CD14-positive monocyte (primary cell): ENCODE data around the gene ENPEP. TPM values are rescaled to one million over a fixed set of nuclear protein-coding genes. Genes with fewer than 3 reads are reported as not detected.
"Not testable (repeated sequence)": the region's sequence is repeated elsewhere in the genome, so short reads cannot be mapped to it uniquely, and the experiment has no call there.

Experiments used
- DNase-seq, 3 donors: peaks; one replicate each; pipeline ENCODE4 v3.0.0-alpha.2; 2011 to 2022
- H2AFZ ChIP-seq: 2 replicates; pipeline ENCODE4 v1.6.0; 2012; ENCODE audit warnings: mild to moderate bottlenecking, low read depth, low read length, inconsistent platforms; ENCODE audit not compliant: insufficient read depth, poor library complexity, severe bottlenecking
- H3K27ac ChIP-seq, 2 donors: 1 replicate in 1 of 2; 2 replicates in 1 of 2; pipeline ENCODE4 v1.5.1; 2012 to 2013; ENCODE audit warnings: low read length in 2 of 2, control low read depth in 1 of 2, inconsistent platforms in 1 of 2, low read depth in 1 of 2, mild to moderate bottlenecking in 1 of 2
- H3K27me3 ChIP-seq, 2 donors: one replicate each; pipeline versions ENCODE4 v1.6.0 to v1.6.1; 2011 to 2013; ENCODE audit warnings: low read length in 2 of 2; ENCODE audit not compliant: control insufficient read depth in 2 of 2, insufficient read depth in 2 of 2
- H3K36me3 ChIP-seq, 2 donors: replicated peaks in 1 of 2; 1 replicate in 1 of 2; 2 replicates in 1 of 2; pipeline versions ENCODE4 v1.5.1 to v1.6.1; 2012 to 2013; ENCODE audit warnings: low read length in 2 of 2, control low read depth in 1 of 2, inconsistent platforms in 1 of 2, mild to moderate bottlenecking in 1 of 2; ENCODE audit not compliant: insufficient read depth in 2 of 2, control insufficient read depth in 1 of 2
- H3K4me1 ChIP-seq, 2 donors: 1 replicate in 1 of 2; 2 replicates in 1 of 2; pipeline versions ENCODE4 v1.5.1 to v1.6.1; 2012 to 2013; ENCODE audit warnings: low read length in 2 of 2, control low read depth in 1 of 2, inconsistent platforms in 1 of 2, mild to moderate bottlenecking in 1 of 2, moderate library complexity in 1 of 2; ENCODE audit not compliant: insufficient read depth in 2 of 2, control insufficient read depth in 1 of 2
- H3K4me2 ChIP-seq: replicated peaks from 2 replicates; pipeline ENCODE3; 2012; ENCODE audit warnings: low read length, moderate library complexity, mild to moderate bottlenecking; ENCODE audit not compliant: poor library complexity, severe bottlenecking; ENCODE audit errors: extremely low read depth
- H3K4me3 ChIP-seq, 3 experiments: fragments of 200-600 bp in 1 of 3; sonication (generic) in 1 of 3; replicated peaks in 1 of 3; 1 replicate in 2 of 3; 2 replicates in 1 of 3; pipeline ENCODE4 v1.5.1; 2011 to 2013; ENCODE audit warnings: low read length in 3 of 3, mild to moderate bottlenecking in 3 of 3, control low read depth in 2 of 3, low read depth in 2 of 3, inconsistent platforms in 1 of 3, moderate library complexity in 1 of 3
- H3K79me2 ChIP-seq: 2 replicates; pipeline ENCODE4 v1.6.0; 2012; ENCODE audit warnings: mild to moderate bottlenecking, control low read depth, inconsistent platforms, low read length, moderate library complexity; ENCODE audit not compliant: insufficient read depth
- H3K9ac ChIP-seq: 2 replicates; pipeline ENCODE4 v1.6.0; 2017; ENCODE audit warnings: low read length, mild to moderate bottlenecking; ENCODE audit not compliant: insufficient read depth, poor library complexity, severe bottlenecking
- H3K9me3 ChIP-seq, 2 donors: replicated peaks in 1 of 2; 1 replicate in 1 of 2; 2 replicates in 1 of 2; pipeline versions ENCODE4 v1.5.1 to v1.6.1; 2012 to 2013; ENCODE audit warnings: low read length in 2 of 2, control low read depth in 1 of 2; ENCODE audit not compliant: control insufficient read depth in 1 of 2, insufficient read depth in 1 of 2
- H4K20me1 ChIP-seq: 2 replicates; pipeline ENCODE4 v1.6.0; 2012; ENCODE audit warnings: mild to moderate bottlenecking, low read length, control low read depth, moderate library complexity; ENCODE audit not compliant: insufficient read depth
- H3K27ac Mint-ChIP-seq, 7 donors: one replicate each; pipeline ENCODE4 v1.8.0; 2020; ENCODE audit warnings: mild to moderate bottlenecking in 7 of 7, mixed read lengths in 7 of 7, moderate library complexity in 6 of 7, inconsistent platforms in 2 of 7
- H3K27me3 Mint-ChIP-seq, 3 donors: one replicate each; pipeline ENCODE4 v1.8.0; 2021 to 2022; ENCODE audit warnings: low read depth in 3 of 3, mild to moderate bottlenecking in 3 of 3, mixed read lengths in 3 of 3, moderate library complexity in 3 of 3, inconsistent platforms in 1 of 3
- H3K36me3 Mint-ChIP-seq, 2 donors: one replicate each; pipeline ENCODE4 v1.8.0; 2020; ENCODE audit warnings: mixed read lengths in 2 of 2, inconsistent platforms in 1 of 2, mild to moderate bottlenecking in 1 of 2
- H3K4me1 Mint-ChIP-seq: one replicate; pipeline ENCODE4 v1.8.0; 2020; ENCODE audit warnings: mild to moderate bottlenecking, mixed read lengths
- H3K4me3 Mint-ChIP-seq, 2 donors: one replicate each; pipeline ENCODE4 v1.8.0; 2020; ENCODE audit warnings: mild to moderate bottlenecking in 2 of 2, mixed read lengths in 2 of 2, moderate library complexity in 1 of 2
- H3K9me3 Mint-ChIP-seq, 7 donors: one replicate each; pipeline ENCODE4 v1.8.0; 2020 to 2022; ENCODE audit warnings: mixed read lengths in 7 of 7, mild to moderate bottlenecking in 6 of 7, moderate library complexity in 6 of 7, inconsistent platforms in 2 of 7
- CTCF ChIP-seq: fragments of 200-600 bp; IDR thresholded peaks from one replicate; pipeline ENCODE4 v1.8.0; 2022; ENCODE audit warnings: antibody characterized with exemption, mild to moderate bottlenecking
- WGBS: methylation state at CpG from one replicate; pipeline ENCODE4 v1.1.5; 2013; ENCODE audit warnings: missing lambda C conversion rate; ENCODE audit not compliant: insufficient coverage; 5-methylcytosine and 5-hydroxymethylcytosine counted together
- intact Hi-C, 2 donors: fragments of 100-400 bp; cut with micrococcal nuclease; formaldehyde crosslinking; loops; one replicate each; pipeline versions ENCODE4 v1.15.0 to v1.15.1; 2023
- polyA plus RNA-seq, 3 donors: library from polyadenylated mRNA; depleted of rRNA in 1 of 3; unstranded in 2 of 3; stranded (reverse) in 1 of 3; fragments of 300-500 nt in 2 of 3; fragments of >200 nt in 1 of 3; fragmentation: Illumina TruSeq in 2 of 3; gene quantifications; 1 replicate in 2 of 3; 2 replicates in 1 of 3; pipeline ENCODE4 v1.2.3, GENCODE V29; 2012 to 2021

Gene ENPEP
- polyA plus RNA-seq, 3 donors, result not detected

GRCh38 chr4:110485452-110485851 is 9.5 kb downstream of the ENPEP start:
- H3K4me1 Mint-ChIP-seq, result peaks cover 17% of the 10 kb centered on the region
- WGBS, result no CpG with 5 or more reads among the region's 1 CpG
- H3K9me3 Mint-ChIP-seq, result no peaks in the 10 kb centered on the region
- Histone ChIP-seq H2AFZ (no peak overlapping the region), H3K27me3 (peaks cover 3 to 13% of the 10 kb centered on the region in 2 donors), H3K9ac (no peak overlapping the region), H3K4me1 (peaks cover 11 to 20% of the 10 kb centered on the region in 2 donors), H3K27ac (no peak overlapping the region), H3K36me3 (no peaks in the 10 kb centered on the region), H3K79me2 (no peaks in the 10 kb centered on the region), H3K4me3 (no peak overlapping the region), H4K20me1 (no peaks in the 10 kb centered on the region), H3K4me2 (no peak overlapping the region), H3K9me3 (no peaks in the 10 kb centered on the region)
- H3K36me3 Mint-ChIP-seq, result no peaks in the 10 kb centered on the region
- H3K27ac Mint-ChIP-seq, result peak overlapping the region in 1 of 7 donors; percentile 73
- TF ChIP-seq CTCF, result no peak
- H3K4me3 Mint-ChIP-seq, result no peak overlapping the region
- H3K27me3 Mint-ChIP-seq, result peaks cover 9 to 18% (median 10%) of the 10 kb centered on the region in 3 donors
- DNase-seq, result no peak
- intact Hi-C loops, result no loop called here

GRCh38 chr4:110486256-110486655 is 10.3 kb downstream of the ENPEP start:
- H3K27ac Mint-ChIP-seq, result peak overlapping the region in 1 of 7 donors; percentile 9
- Histone ChIP-seq H3K4me2 (no peak overlapping the region), H3K79me2 (no peaks in the 10 kb centered on the region), H3K36me3 (no peaks in the 10 kb centered on the region), H3K27me3 (peaks cover 3 to 9% of the 10 kb centered on the region in 2 donors), H3K9me3 (no peaks in the 10 kb centered on the region), H3K4me3 (no peak overlapping the region), H2AFZ (no peak overlapping the region), H4K20me1 (no peaks in the 10 kb centered on the region), H3K27ac (no peak overlapping the region), H3K4me1 (peaks cover 12 to 22% of the 10 kb centered on the region in 2 donors), H3K9ac (no peak overlapping the region)
- WGBS, result 79% methylated on average over 3 of the region's 4 CpGs
- peaks cover 6 to 10% (median 9%) of the 10 kb centered on the region in 3 donors for H3K27me3 Mint-ChIP-seq
- H3K4me1 Mint-ChIP-seq, result peaks cover 17% of the 10 kb centered on the region
- peak overlapping the region in 1 of 2 donors; percentile 27 for H3K4me3 Mint-ChIP-seq
- no peaks in the 10 kb centered on the region for H3K9me3 Mint-ChIP-seq
- H3K36me3 Mint-ChIP-seq, result no peaks in the 10 kb centered on the region
- no peak for TF ChIP-seq CTCF
- intact Hi-C loops, result no loop called here
- no peak for DNase-seq

GRCh38 chr4:110486850-110487249 is 10.9 kb downstream of the ENPEP start:
- H3K9me3 ChIP-seq, intact Hi-C loops, H3K36me3 ChIP-seq, H3K4me3 ChIP-seq, H3K4me3 Mint-ChIP-seq, H3K79me2 ChIP-seq, H3K27ac ChIP-seq, H3K9ac ChIP-seq, H3K36me3 Mint-ChIP-seq, H2AFZ ChIP-seq, H3K27me3 ChIP-seq, H4K20me1 ChIP-seq, H3K9me3 Mint-ChIP-seq, H3K4me2 ChIP-seq, DNase-seq: not testable (repeated sequence)
- H3K4me1 ChIP-seq, result peaks cover 12 to 24% of the 10 kb centered on the region in 2 donors
- Mint-ChIP-seq H3K27me3 (peaks cover 2 to 11% (median 4%) of the 10 kb centered on the region in 3 donors), H3K27ac (peak overlapping the region in 2 of 7 donors; percentile 18 to 30), H3K4me1 (peaks cover 17% of the 10 kb centered on the region)
- 100% methylated on average over 3 of the region's 4 CpGs for WGBS
